ENCODE measurements around the gene HTR7.

HTR7 gene

GRCh38 chr10:90860790-90861189, 3.0 kb upstream of the HTR7 start:
- Histone ChIP-seq H3K4me2 (ENCODE audit: low read depth, low read length, poor library complexity, severe bottlenecking) (no peak overlapping the region), H4K20me1 (ENCODE audit: low read depth, low read length) (no peaks in the 10 kb centered on the region), H3K4me3 (ENCODE audit: insufficient read depth, low read length, poor library complexity, severe bottlenecking) (no peak overlapping the region), H3K27ac (ENCODE audit: low read depth, low read length) (no peak overlapping the region), H3K9me3 (ENCODE audit: insufficient read depth, low read length) (no peaks in the 10 kb centered on the region), H3K9me2 (replicated peaks; ENCODE audit: insufficient read depth, low read length) (no peaks in the 10 kb centered on the region), H3F3A (ENCODE audit: insufficient read depth) (no peaks in the 10 kb centered on the region), H3K9ac (ENCODE audit: low read length) (no peak overlapping the region), H3K27me3 (ENCODE audit: low read length) (no peaks in the 10 kb centered on the region), H3K36me3 (ENCODE audit: low read length) (no peaks in the 10 kb centered on the region), H2AFZ (ENCODE audit: low read depth, low read length, severe bottlenecking) (no peak overlapping the region), H3K79me2 (ENCODE audit: insufficient read depth, low read length) (no peaks in the 10 kb centered on the region)
- no peak for TF ChIP-seq EZH2phosphoT487 (conservative IDR thresholded peaks at IDR 0.05; ENCODE audit: low read length)
- TF ChIP-seq, protein P1, sequence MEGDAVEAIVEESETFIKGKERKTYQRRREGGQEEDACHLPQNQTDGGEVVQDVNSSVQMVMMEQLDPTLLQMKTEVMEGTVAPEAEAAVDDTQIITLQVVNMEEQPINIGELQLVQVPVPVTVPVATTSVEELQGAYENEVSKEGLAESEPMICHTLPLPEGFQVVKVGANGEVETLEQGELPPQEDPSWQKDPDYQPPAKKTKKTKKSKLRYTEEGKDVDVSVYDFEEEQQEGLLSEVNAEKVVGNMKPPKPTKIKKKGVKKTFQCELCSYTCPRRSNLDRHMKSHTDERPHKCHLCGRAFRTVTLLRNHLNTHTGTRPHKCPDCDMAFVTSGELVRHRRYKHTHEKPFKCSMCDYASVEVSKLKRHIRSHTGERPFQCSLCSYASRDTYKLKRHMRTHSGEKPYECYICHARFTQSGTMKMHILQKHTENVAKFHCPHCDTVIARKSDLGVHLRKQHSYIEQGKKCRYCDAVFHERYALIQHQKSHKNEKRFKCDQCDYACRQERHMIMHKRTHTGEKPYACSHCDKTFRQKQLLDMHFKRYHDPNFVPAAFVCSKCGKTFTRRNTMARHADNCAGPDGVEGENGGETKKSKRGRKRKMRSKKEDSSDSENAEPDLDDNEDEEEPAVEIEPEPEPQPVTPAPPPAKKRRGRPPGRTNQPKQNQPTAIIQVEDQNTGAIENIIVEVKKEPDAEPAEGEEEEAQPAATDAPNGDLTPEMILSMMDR (IDR thresholded peaks at IDR 0.05; ENCODE audit: insufficient read depth, low read length, poor library complexity, severe bottlenecking), result no peak

DNA sequence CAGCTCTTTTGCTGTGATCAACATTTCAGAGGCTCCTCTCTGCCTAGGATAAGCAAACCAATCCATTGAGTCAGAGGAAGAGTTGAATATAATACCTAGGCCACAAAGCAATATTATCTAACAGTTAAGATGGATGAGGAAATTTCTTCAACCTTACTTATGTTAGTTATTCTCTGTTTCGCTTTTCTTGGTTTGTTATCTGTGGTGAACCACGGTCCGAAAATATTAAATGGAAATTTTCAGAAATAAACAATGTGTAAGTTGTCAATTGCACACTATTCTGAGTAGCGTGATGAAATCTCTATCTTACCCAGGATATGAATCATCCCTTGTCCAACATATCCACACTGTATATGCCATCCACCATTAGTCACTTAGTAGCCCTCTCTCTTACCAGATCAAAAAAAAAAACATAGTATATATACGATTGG, 1.5 kb upstream of the HTR7 start:
- Histone ChIP-seq H3K27me3 (ENCODE audit: low read length) (no peaks in the 10 kb centered on the region), H3K9ac (ENCODE audit: low read length) (no peak overlapping the region), H3K9me2 (replicated peaks; ENCODE audit: insufficient read depth, low read length) (no peaks in the 10 kb centered on the region)

DNA sequence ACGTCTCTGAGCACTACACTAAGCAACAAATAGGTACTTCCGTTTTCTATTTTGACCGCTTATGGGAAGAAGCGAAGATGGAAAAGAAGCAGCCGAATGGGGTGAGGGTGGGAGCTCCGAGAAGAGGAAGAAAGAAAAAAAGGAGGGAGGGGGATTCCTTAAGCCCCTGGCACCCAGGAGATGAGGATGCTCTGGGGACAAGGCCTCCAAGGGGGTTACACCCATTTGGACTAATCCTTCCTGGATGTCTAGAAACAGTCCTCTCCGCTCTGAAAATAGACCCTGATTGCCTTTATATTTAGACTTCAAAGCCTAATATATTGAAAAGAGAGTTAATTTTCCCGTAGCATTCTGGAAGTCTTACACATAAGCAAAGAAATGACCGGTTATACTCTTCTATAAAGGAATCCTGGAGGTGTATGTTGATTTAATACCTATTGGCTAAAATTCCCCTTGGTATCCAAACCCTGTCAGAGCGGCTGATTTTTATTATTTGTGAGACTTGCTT, 676 bp upstream of the HTR7 start:
- H3K36me3 ChIP-seq (ENCODE audit: low read length), result no peaks in the 10 kb centered on the region
- no peak overlapping the region for H3K27ac ChIP-seq (ENCODE audit: low read depth, low read length)
- peak overlapping the region; percentile 62 for H3K4me2 ChIP-seq (ENCODE audit: low read depth, low read length, poor library complexity, severe bottlenecking)
- no peaks in the 10 kb centered on the region for H3K9me2 ChIP-seq (replicated peaks; ENCODE audit: insufficient read depth, low read length)
- H3K4me3 ChIP-seq (ENCODE audit: insufficient read depth, low read length, poor library complexity, severe bottlenecking), result peak overlapping the region; percentile 41
- H3F3A ChIP-seq (ENCODE audit: insufficient read depth), result no peaks in the 10 kb centered on the region
- TF ChIP-seq, protein P1 (IDR thresholded peaks at IDR 0.05; ENCODE audit: insufficient read depth, low read length, poor library complexity, severe bottlenecking), result no peak
- no peak for TF ChIP-seq EZH2phosphoT487 (conservative IDR thresholded peaks at IDR 0.05; ENCODE audit: low read length)
- H4K20me1 ChIP-seq (ENCODE audit: low read depth, low read length), result no peaks in the 10 kb centered on the region
- H3K9me3 ChIP-seq (ENCODE audit: insufficient read depth, low read length), result no peaks in the 10 kb centered on the region
- H3K27me3 ChIP-seq (ENCODE audit: low read length), result no peaks in the 10 kb centered on the region
- H3K79me2 ChIP-seq (ENCODE audit: insufficient read depth, low read length), result no peaks in the 10 kb centered on the region
- 0 out of 2 replicates have a peak overlapping the region, but pooled peaks have one; percentile 37 for H3K9ac ChIP-seq (ENCODE audit: low read length)
- H2AFZ ChIP-seq (ENCODE audit: low read depth, low read length, severe bottlenecking), result peak overlapping the region; percentile 86

More for the DNA sequence above, 1.5 kb upstream of the HTR7 start:
- Histone ChIP-seq H3K36me3 (ENCODE audit: low read length) (no peaks in the 10 kb centered on the region), H3F3A (ENCODE audit: insufficient read depth) (no peaks in the 10 kb centered on the region), H3K27ac (ENCODE audit: low read depth, low read length) (no peak overlapping the region), H2AFZ (ENCODE audit: low read depth, low read length, severe bottlenecking) (no peak overlapping the region), H3K4me3 (ENCODE audit: insufficient read depth, low read length, poor library complexity, severe bottlenecking) (no peak overlapping the region), H3K4me2 (ENCODE audit: low read depth, low read length, poor library complexity, severe bottlenecking) (no peak overlapping the region), H4K20me1 (ENCODE audit: low read depth, low read length) (no peaks in the 10 kb centered on the region), H3K9me3 (ENCODE audit: insufficient read depth, low read length) (no peaks in the 10 kb centered on the region), H3K79me2 (ENCODE audit: insufficient read depth, low read length) (no peaks in the 10 kb centered on the region)
- no peak for TF ChIP-seq EZH2phosphoT487 (conservative IDR thresholded peaks at IDR 0.05; ENCODE audit: low read length)
- TF ChIP-seq, protein P1 (IDR thresholded peaks at IDR 0.05; ENCODE audit: insufficient read depth, low read length, poor library complexity, severe bottlenecking), result no peak

Data from SU-DHL-6 (cell line).